LNCaP clone FGC (cell line): ENCODE results near the gene SMAD2.

ENCODE experiments used
- DNase-seq: peaks from one replicate; pipeline ENCODE4 v3.0.0-alpha.2; 2011; ENCODE audit warnings: low read depth
- H3K4me3 ChIP-seq: 2 replicates; pipeline ENCODE4 v1.5.1; 2011; ENCODE audit warnings: mild to moderate bottlenecking, low read depth, low read length, control low read depth
- CTCF ChIP-seq: IDR thresholded peaks from 2 replicates; pipeline ENCODE4 v1.5.1; 2012; ENCODE audit warnings: mild to moderate bottlenecking; ENCODE audit not compliant: control insufficient read depth, insufficient read depth; ENCODE audit errors: extremely low read depth

SMAD2 gene

DNA sequence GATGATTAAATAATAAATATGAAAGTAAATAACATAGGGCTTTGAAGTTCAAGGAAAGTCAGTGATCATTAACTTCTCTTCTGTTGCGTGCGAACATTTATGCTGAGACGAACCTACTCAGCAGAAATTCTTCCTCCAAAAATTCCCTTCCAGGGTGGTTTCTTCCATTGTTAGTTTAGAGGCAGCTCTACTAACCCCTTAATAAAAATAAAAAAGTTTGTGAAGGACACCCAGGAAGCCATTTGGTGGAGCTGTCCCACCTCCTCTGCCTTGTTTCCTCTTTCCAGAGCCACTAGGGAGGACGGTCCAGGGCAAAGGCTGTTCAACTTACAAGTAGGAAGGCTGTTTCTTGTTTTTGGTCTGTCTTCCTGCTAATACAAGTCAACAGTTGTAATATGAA lies 2.1 kb upstream of the SMAD2 start:
- H3K4me3 ChIP-seq, result no peak overlapping the region
- no peak for TF ChIP-seq CTCF
- no peak for DNase-seq

- no peak for TF ChIP-seq CTCF
- no peak overlapping the region for H3K4me3 ChIP-seq
Measured at GRCh38 chr18:47932190-47932589, 1.7 kb upstream of the SMAD2 start.

GRCh38 chr18:47931718-47932103 lies 1.3 kb upstream of the SMAD2 start:
- H3K4me3 ChIP-seq, result peak overlapping the region; percentile 57
- DNase-seq, result no peak
- no peak for TF ChIP-seq CTCF

More at GRCh38 chr18:47932190-47932589, 1.7 kb upstream of the SMAD2 start:
- DNase-seq, result no peak

- TF ChIP-seq CTCF, result no peak
- peak; percentile 87 for DNase-seq
- H3K4me3 ChIP-seq, result peak overlapping the region; percentile 57
Measured at GRCh38 chr18:47930931-47931717, 665 bp upstream of the SMAD2 start.

DNA sequence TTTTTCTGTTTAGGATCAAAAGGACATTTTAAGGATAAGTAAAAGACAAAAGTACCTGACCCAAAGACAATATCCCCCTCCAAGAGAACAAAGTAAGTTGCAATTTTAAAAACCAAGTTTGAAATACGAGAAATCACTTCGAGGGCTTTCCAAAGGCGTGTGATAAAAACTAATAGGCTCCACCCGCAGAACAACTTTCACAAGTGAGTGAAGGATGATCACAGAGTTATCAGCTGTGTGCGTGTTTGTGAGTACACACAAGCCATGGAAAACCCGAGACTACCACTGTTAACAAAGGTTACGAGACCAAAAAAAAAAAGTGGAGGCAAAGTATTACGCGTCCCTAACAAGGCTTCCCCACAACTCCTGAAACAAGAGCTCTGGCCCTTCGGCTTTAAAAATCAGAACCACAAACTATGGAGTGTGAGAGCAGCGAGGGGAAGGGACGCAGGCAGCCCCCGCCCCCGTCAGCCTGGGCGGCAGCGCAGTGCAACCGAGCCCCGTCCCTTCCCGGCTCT lies 719 bp downstream of the SMAD2 start:
- peak overlapping the region; percentile 81 for H3K4me3 ChIP-seq
- peak; percentile 26 for DNase-seq
- TF ChIP-seq CTCF, result no peak

DNA sequence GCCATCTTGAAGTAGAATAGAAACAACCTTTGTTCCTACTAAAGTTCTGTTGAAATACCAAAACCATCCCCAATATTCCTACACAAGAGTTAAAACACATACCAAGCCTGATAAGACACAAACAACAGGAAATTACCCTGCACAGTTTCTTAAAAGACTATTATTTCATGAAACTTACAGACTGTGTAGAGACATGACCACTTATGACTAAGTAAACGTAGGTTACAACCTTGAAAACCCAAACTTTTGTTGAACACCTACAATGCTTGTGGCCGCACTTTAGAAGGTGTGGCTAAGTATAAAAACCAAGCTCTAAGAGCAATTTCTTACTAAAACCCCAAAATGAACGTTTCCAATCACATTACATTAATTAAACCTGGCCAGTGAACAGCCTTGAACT lies 2.0 kb downstream of the SMAD2 start:
- no peak for DNase-seq
- no peak overlapping the region for H3K4me3 ChIP-seq
- TF ChIP-seq CTCF, result no peak
